Fibroblast of villous mesenchyme (primary cell): ENCODE results near the gene BTF3. TPM values are rescaled to one million over a fixed set of nuclear protein-coding genes. Genes with fewer than 3 reads are reported as not detected.

Experiments
- DNase-seq: peaks from one replicate; pipeline ENCODE4 v3.0.0-alpha.2; 2010; ENCODE audit warnings: low read depth
- H3K4me3 ChIP-seq: 2 replicates; pipeline ENCODE4 v1.5.1; 2011; ENCODE audit warnings: low read depth, mild to moderate bottlenecking, low read length
- total RNA-seq: library from RNA; depleted of rRNA; stranded (reverse); fragments of >200 nt; gene quantifications from 2 replicates; pipeline ENCODE4 v1.2.3, GENCODE V29; 2012
- TF ChIP-seq, protein P1 (sequence below): IDR thresholded peaks from 2 replicates; pipeline ENCODE4 v1.5.1; 2012; ENCODE audit warnings: low read depth, mild to moderate bottlenecking, low read length; ENCODE audit not compliant: insufficient read depth

The BTF3 gene
- total RNA-seq, 1 donor: 216 TPM

DNA sequence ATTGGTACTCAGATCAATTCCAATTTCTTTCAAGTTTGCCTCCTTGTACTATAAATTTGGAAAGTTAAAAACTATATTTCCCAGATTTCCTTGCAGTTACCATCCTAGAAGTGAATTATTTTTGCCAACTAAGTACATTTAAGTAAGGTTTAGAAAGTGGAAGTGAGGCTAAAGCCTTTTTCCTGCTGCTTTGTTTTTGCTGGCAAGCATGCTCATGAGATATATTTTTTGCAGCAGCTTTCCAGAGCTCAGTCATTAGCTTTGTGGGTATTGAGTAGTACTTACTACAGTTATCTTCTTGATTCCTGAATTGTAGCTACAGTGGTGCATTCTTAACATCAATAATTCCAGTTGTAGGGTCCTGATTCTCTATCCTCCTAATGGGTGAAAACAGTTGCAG is 3.5 kb upstream of the BTF3 start:
- TF ChIP-seq, protein P1, sequence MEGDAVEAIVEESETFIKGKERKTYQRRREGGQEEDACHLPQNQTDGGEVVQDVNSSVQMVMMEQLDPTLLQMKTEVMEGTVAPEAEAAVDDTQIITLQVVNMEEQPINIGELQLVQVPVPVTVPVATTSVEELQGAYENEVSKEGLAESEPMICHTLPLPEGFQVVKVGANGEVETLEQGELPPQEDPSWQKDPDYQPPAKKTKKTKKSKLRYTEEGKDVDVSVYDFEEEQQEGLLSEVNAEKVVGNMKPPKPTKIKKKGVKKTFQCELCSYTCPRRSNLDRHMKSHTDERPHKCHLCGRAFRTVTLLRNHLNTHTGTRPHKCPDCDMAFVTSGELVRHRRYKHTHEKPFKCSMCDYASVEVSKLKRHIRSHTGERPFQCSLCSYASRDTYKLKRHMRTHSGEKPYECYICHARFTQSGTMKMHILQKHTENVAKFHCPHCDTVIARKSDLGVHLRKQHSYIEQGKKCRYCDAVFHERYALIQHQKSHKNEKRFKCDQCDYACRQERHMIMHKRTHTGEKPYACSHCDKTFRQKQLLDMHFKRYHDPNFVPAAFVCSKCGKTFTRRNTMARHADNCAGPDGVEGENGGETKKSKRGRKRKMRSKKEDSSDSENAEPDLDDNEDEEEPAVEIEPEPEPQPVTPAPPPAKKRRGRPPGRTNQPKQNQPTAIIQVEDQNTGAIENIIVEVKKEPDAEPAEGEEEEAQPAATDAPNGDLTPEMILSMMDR: no peak
- no peak overlapping the region for H3K4me3 ChIP-seq
- no peak for DNase-seq

DNA sequence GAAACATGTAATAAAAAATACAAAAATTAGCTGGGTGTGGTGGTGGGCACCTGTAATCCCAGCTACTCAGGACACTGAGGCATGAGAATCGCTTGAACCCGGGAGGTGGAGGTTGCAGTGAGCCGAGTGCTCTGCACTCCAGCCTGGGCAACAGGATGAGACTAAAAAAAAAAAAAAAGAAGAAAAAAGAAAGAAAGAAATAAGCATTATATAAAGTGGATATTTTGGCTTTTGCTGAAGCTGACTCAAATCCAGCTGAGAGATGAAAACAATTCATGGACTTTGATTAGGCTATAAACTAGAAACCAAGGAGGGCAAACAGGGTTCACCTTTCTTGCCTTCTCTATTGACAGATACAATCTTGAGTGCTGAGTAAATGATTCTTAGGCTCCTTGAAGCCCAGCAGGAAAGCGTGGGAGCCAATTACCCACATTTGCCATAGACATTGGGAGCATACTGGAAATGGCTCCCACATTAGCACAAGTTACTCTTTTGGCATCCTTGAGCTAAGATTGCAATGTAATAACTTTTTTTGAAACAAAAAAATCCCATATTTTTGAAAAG is 2.4 kb upstream of the BTF3 start:
- DNase-seq: no peak
- H3K4me3 ChIP-seq: no peak overlapping the region
- TF ChIP-seq, protein P1: no peak

DNA sequence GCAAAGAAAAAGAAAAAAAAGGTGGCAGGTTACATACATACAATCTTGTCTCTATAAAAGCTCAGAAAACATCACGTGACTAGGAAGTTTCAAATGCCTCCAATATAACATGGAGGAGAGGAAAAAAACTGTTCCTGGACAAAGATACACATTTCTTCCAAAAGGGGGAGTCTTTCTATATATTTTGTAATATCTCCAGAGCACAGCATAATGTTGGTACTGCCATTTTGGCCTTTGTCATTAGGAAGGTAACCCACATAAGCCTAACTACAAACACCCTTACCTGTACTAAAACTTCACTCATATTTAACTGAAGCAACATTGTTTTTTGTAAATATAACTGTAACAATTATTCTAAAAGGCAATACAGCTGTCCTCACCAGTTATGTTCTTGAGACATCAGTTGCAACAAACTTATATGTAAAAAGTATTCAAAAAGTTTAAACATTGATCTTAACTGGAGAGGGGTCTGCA is 1.2 kb upstream of the BTF3 start:
- no peak overlapping the region for H3K4me3 ChIP-seq
- peak; percentile 58 for DNase-seq
- TF ChIP-seq, protein P1: peak; percentile 40

- TF ChIP-seq, protein P1: no peak
- peak; percentile 3 for DNase-seq
Observed at GRCh38 chr5:73497497-73498056, 665 bp upstream of the BTF3 start.

GRCh38 chr5:73499187-73499586 is 945 bp downstream of the BTF3 start:
- DNase-seq: peak; percentile 20
- peak overlapping the region; percentile 94 for H3K4me3 ChIP-seq
- TF ChIP-seq, protein P1: no peak

More at GRCh38 chr5:73497497-73498056, 665 bp upstream of the BTF3 start:
- peak overlapping the region; percentile 94 for H3K4me3 ChIP-seq

DNA sequence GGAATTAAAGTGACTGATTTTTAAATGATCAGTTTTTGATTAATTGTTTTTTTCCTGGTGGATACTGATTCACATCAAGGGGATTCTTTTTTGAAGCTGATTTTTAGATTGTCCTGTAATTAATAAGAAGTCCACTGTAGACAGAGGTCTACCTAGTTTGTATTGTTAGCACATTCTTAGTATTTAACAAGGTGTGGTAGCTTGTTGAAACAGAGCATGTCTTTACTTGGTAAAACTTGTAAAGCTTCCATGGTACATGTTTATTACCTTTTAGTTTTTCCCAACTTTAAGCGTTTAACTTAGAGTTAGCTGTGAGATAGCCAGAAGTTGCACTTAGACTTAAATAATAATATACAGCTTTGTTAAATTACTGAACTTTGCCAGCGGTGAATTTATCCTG is 1.5 kb downstream of the BTF3 start:
- H3K4me3 ChIP-seq: peak overlapping the region; percentile 94
- DNase-seq: no peak
- TF ChIP-seq, protein P1: no peak
